B cell (primary cell): ENCODE data around the gene ZBTB25.

Experiments
- EZH2 ChIP-seq: IDR thresholded peaks from 2 replicates; pipeline ENCODE4 v1.6.1; 2012; ENCODE audit warnings: borderline replicate concordance, low read depth, mild to moderate bottlenecking, moderate library complexity, low read length; ENCODE audit not compliant: insufficient read depth, poor library complexity, severe bottlenecking
- TF ChIP-seq, protein P1 (sequence below): fragments of 200-600 bp; IDR thresholded peaks from one replicate; pipeline ENCODE4 v1.8.0; 2022; ENCODE audit warnings: antibody characterized with exemption, mild to moderate bottlenecking

DNA sequence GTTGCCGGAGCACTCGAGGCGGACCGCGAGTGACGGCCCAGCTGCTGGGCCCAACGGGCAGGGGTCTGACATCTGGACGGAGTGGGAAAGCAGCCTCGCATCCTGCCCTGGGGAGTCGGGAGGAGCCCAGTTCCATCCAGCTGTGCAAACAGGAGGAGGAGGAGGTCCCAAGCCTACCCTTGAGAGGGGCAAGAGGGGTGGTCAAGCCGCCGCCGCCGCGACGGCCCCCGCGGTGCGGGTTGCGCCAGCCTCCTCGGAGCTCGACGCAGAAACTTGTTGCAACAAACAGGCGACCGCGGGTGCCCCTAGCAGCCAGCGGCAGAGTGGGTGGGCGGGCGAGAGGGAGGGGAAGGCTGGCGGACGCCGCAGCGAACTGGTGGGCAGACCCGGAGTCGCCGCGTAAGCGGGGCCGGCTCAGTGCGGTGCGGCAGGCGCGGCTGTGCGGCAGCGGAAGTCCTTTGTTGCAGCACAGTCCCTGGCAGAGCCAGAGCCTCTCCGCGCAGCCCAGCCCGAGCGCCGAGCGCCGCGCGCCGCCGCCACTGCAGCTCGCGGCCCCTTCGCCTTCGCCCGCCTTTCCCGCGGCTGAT is 765 bp upstream of the ZBTB25 start, which contains the start of gene ZBTB1:
- TF ChIP-seq, protein P1, sequence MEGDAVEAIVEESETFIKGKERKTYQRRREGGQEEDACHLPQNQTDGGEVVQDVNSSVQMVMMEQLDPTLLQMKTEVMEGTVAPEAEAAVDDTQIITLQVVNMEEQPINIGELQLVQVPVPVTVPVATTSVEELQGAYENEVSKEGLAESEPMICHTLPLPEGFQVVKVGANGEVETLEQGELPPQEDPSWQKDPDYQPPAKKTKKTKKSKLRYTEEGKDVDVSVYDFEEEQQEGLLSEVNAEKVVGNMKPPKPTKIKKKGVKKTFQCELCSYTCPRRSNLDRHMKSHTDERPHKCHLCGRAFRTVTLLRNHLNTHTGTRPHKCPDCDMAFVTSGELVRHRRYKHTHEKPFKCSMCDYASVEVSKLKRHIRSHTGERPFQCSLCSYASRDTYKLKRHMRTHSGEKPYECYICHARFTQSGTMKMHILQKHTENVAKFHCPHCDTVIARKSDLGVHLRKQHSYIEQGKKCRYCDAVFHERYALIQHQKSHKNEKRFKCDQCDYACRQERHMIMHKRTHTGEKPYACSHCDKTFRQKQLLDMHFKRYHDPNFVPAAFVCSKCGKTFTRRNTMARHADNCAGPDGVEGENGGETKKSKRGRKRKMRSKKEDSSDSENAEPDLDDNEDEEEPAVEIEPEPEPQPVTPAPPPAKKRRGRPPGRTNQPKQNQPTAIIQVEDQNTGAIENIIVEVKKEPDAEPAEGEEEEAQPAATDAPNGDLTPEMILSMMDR = no peak
- no peak for TF ChIP-seq EZH2
